Lower lobe of right lung (tissue), 2 donors: Measurements from ENCODE around the gene PEX11G. TPM values are rescaled to one million over a fixed set of nuclear protein-coding genes. Genes with fewer than 3 reads are reported as not detected.

Experiments
- ATAC-seq, 2 donors: fragments of 200-7000 bp; cut with Tn5 transposase; one replicate each; pipeline ENCODE4 v1.9.1; 2020 to 2022; ENCODE audit warnings: mild to moderate bottlenecking in 2 of 2, moderate library complexity in 2 of 2
- DNase-seq: peaks from one replicate; pipeline ENCODE4 v3.0.0-alpha.2; 2020
- H3K27ac ChIP-seq: fragments of 200-600 bp; one replicate; pipeline ENCODE4 v1.8.0; 2022
- H3K27me3 ChIP-seq: fragments of 200-600 bp; one replicate; pipeline ENCODE4 v1.8.0; 2022; ENCODE audit warnings: low read depth
- H3K36me3 ChIP-seq: fragments of 200-600 bp; one replicate; pipeline ENCODE4 v1.8.0; 2022; ENCODE audit warnings: mild to moderate bottlenecking
- H3K4me1 ChIP-seq: fragments of 200-600 bp; one replicate; pipeline ENCODE4 v1.8.0; 2022
- H3K4me3 ChIP-seq: fragments of 200-600 bp; one replicate; pipeline ENCODE4 v1.8.0; 2022; ENCODE audit warnings: mild to moderate bottlenecking
- H3K9me3 ChIP-seq: fragments of 200-600 bp; one replicate; pipeline ENCODE4 v1.8.0; 2022
- CTCF ChIP-seq: fragments of 200-600 bp; IDR thresholded peaks from one replicate; pipeline ENCODE4 v1.8.0; 2022; ENCODE audit warnings: antibody characterized with exemption, mild to moderate bottlenecking
- intact Hi-C: fragments of 100-400 bp; cut with DNase I; formaldehyde crosslinking; loops from one replicate; pipeline ENCODE4 v1.11.0; 2022
- total RNA-seq: library from RNA; stranded (reverse); fragmentation: NEBNext Ultra II Directional; extraction: Animal tissue kit (Norgen Biotek cat#: 25700); gene quantifications from one replicate; pipeline ENCODE4 v1.2.1, GENCODE V29; 2021
- donor health status: DM: no; HTN: yes; CAD: no; lungs with severe emphysema.

Gene PEX11G
- total RNA-seq, 1 donor from 2014 or later = 3.8 TPM

GRCh38 chr19:7533925-7534480 is 45.2 kb upstream of the PEX11G start:
- peak overlapping the region; percentile 98 for H3K4me3 ChIP-seq
- TF ChIP-seq CTCF = no peak
- no peaks in the 10 kb centered on the region for H3K27me3 ChIP-seq
- peak; percentile 86 for ATAC-seq
- peaks cover 14% of the 10 kb centered on the region for H3K4me1 ChIP-seq
- H3K9me3 ChIP-seq = no peaks in the 10 kb centered on the region
- intact Hi-C loops = no loop called here
- H3K27ac ChIP-seq = peak overlapping the region; percentile 87
- DNase-seq = peak; percentile 89
- H3K36me3 ChIP-seq = peaks cover 51% of the 10 kb centered on the region

- peak overlapping the region; percentile 87 for H3K27ac ChIP-seq
- H3K4me3 ChIP-seq = peak overlapping the region; percentile 98
- H3K36me3 ChIP-seq = peaks cover 51% of the 10 kb centered on the region
- H3K9me3 ChIP-seq = no peaks in the 10 kb centered on the region
- TF ChIP-seq CTCF = no peak
- intact Hi-C loops = no loop called here
- no peaks in the 10 kb centered on the region for H3K27me3 ChIP-seq
- ATAC-seq (peak; percentile 10 to 19), DNase-seq (peak; percentile 74)
- peaks cover 14% of the 10 kb centered on the region for H3K4me1 ChIP-seq
Measured at GRCh38 chr19:7533281-7533885, 44.5 kb upstream of the PEX11G start.

GRCh38 chr19:7529610-7530490 is 41.0 kb upstream of the PEX11G start:
- Histone ChIP-seq H3K9me3 (no peaks in the 10 kb centered on the region), H3K27me3 (no peaks in the 10 kb centered on the region), H3K36me3 (peaks cover 66% of the 10 kb centered on the region), H3K4me1 (no peaks in the 10 kb centered on the region), H3K27ac (no peak overlapping the region), H3K4me3 (no peak overlapping the region)
- DNase-seq (no peak), ATAC-seq (no peak)
- intact Hi-C loops = no loop called here
- TF ChIP-seq CTCF = no peak

- TF ChIP-seq CTCF = no peak
- no peaks in the 10 kb centered on the region for H3K4me1 ChIP-seq
- no peak for ATAC-seq
Measured at GRCh38 chr19:7529246-7529600, 40.4 kb upstream of the PEX11G start.

GRCh38 chr19:7528522-7529245 is 39.8 kb upstream of the PEX11G start:
- DNase-seq = no peak
- peaks cover 2% of the 10 kb centered on the region for H3K4me1 ChIP-seq
- no peak for TF ChIP-seq CTCF
- no peaks in the 10 kb centered on the region for H3K9me3 ChIP-seq
- H3K27ac ChIP-seq = no peak overlapping the region
- intact Hi-C loops = no loop called here
- no peak for ATAC-seq
- peaks cover 67% of the 10 kb centered on the region for H3K36me3 ChIP-seq
- H3K4me3 ChIP-seq = no peak overlapping the region
- no peaks in the 10 kb centered on the region for H3K27me3 ChIP-seq

More at GRCh38 chr19:7529246-7529600, 40.4 kb upstream of the PEX11G start:
- DNase-seq = no peak
- intact Hi-C loops = no loop called here
- Histone ChIP-seq H3K36me3 (peaks cover 67% of the 10 kb centered on the region), H3K27ac (no peak overlapping the region), H3K9me3 (no peaks in the 10 kb centered on the region), H3K4me3 (no peak overlapping the region), H3K27me3 (no peaks in the 10 kb centered on the region)
